Kidney glomerular epithelial cell (primary cell): ENCODE results near the gene CCDC89.
A peak's percentile ranks its signal among the peaks of the same experiment; 100 is the strongest.

Experiments used
- DNase-seq: peaks from one replicate; lab custom pipeline; 2025; lab: John Stamatoyannopoulos, UW

Gene CCDC89

GRCh38 chr11:85652786-85653447, 33.1 kb downstream of the CCDC89 start:
- no peak for DNase-seq

GRCh38 chr11:85651118-85651517, 34.9 kb downstream of the CCDC89 start:
- no peak for DNase-seq

DNA sequence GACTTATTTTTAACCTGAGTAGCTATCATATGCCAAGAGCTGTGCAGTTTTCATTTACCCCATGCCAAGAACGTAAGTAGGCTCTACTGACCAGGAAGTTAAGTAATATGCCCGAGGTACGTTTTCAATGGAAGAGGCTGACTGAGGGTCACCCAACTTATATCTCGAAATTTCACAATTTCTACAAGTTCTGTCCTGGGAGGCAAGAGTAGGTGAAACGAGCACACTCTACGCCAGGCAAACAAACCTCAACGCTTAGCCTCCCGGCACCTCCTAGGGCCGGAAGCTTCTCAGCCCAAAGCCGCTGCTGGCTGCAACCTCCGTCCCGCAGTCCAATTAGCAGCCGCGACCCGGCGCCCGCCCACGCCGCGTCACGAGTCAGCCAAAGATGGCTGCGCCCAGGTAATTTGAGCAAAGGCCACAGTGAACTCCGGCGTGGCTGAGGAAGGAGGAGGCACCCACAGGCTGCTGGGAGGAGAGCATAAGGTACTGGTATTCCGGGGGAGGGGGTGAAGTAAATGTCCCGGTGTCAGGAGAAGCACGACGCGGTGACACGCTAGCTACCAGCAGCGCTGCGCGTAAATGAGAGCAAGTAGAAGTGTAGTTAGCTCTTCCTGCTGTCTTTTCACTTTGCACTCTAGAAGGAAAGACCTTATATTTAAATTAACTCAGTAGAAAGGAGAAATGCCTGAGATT, 38.2 kb downstream of the CCDC89 start, which contains the start of gene TMEM126A:
TMEM126A (plus strand) TSS at position 364 of the 696 bp plus-strand sequence. CDS start 2,289 bp downstream, outside the sequence.
- DNase-seq = peak; percentile 75

DNA sequence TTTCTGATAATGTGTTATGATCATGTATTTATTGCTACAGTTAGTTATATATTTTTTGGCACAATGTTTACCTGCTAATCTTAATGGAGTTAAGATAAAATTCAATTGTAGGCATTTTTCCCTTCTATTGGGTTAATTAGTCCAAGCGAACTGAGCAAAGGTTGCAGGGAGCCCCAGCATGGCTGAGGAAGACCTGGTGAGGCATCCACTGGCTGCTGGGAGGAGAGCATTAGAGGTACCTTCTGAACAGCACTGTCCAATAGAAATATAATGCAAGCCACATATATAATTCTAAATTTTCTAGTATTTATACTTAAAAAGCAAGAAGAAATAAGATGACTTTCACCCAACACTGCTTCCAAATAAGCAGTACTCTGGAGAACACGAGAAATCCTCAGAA, 38.9 kb downstream of the CCDC89 start:
- no peak for DNase-seq

DNA sequence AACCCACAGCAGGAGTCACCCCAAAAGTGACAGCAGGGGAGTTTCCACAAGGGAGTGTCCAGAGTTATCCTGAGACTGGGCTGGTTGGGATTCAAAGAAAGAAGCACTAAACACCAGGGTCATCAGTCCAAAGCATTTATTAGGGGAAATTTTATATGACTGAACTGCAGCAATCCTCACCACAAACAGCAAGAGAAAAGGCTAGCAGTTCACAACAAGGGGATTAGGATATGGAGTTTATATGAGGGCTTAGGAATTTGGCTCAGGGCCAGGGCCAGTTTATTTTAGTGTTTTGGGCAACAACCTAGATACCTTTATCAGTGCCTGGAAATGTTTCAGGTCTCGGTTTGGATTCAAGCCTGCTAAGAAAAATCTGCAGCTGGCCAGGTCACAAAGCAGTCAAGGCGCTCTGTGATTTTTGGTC, 42.8 kb downstream of the CCDC89 start:
- no peak for DNase-seq

DNA sequence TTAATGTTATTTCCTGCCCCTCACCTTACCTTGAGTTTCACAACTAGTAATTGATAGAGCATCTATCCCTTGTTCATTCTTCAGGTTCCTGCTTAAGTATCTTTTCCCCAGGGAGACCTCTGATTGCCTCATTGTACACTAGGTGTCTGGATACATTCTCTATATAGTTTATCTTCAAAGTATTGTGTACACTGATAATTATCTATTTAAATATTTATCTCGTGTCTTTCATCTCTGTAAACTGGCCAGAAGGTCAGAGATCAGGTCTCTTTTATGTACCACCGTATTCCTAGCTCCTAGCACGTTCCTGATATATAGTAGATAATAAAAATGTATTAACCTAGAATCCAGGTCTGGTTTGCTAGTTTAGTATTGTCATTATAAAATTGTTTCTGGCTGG, 51.2 kb downstream of the CCDC89 start:
- no peak for DNase-seq
